ENCODE measurements around the gene FAM174C.

Gene FAM174C

DNA sequence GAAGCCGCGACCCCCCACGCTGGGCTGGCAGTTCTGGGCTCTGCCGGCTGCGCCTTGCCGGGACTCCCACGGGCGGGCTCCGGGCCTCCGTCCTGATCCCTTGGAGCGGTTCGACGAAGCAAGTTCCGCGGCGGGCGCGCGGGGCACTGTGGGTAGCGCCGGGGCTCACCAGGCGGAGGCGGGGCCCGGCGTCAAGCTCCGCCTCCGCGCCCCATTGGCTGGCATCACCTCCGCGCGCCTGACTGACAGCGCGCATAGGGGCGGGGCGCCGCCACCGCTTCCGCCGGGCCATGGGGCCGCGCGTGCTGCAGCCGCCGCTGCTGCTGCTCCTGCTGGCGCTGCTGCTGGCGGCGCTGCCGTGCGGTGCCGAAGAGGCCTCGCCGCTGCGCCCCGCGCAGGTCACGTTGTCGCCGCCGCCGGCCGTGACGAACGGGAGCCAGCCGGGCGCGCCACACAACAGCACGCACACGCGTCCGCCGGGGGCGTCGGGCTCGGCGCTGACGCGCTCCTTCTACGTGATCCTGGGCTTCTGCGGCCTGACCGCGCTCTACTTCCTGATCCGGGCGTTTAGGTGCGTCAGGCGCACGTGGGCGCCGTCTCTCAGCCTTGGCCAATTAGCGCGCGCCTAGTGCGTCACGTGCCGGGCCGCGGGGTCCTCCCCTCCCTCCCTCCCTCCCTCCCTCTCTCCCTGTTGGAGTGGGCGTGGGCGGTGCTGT, at the start of gene FAM174C:
FAM174C (plus strand) TSS at position 271 of the 716 bp plus-strand sequence; CDS start at position 291, 20 bp downstream.
- peak; percentile 71 for DNase-seq

- no peak for DNase-seq
Measured at GRCh38 chr19:1226227-1226518, 49.2 kb upstream of the FAM174C start.

DNA sequence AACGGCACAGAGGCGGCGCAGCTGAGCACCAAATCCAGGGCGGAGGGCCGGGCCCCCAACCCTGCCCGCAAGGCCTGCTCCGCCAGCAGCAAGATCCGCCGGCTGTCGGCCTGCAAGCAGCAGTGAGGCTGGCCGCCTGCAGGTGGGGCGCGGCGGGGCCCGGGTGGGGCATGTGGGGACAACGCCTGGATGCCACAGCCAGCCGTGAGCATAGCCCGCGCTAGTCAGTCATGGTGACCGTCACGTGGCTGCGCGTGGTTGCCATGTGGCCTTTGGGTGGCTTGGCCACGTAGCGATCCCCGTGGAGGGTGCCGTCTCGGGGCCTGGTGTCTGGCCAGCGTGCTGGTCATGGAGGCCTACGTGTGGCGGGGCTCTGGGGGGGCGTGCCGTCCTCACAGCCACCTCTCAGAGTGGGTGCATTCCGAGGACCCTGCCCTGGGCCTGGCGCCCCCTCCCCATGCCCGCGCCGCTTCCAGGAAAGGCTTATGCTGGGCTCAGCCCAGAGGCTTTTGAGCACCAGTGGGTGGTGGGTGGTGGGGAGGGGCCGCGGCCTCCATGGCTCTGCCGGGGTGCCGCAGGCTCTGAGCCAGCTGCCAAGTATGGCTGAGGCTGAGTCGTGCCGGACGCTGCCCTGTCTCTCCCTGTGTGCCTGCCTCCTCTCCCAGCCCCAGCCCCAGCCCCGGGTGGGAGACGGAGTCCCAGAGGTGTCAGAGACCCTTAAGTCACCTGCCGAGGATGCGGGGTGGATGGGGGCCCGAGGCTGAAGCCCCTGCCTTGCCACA, 48.6 kb upstream of the FAM174C start:
- no peak for DNase-seq

GRCh38 chr19:1227304-1228054, 47.9 kb upstream of the FAM174C start:
- no peak for DNase-seq

- DNase-seq = no peak
Measured at GRCh38 chr19:1228161-1228957, 47.0 kb upstream of the FAM174C start.

- no peak for DNase-seq
Measured at GRCh38 chr19:1229056-1229923, 46.0 kb upstream of the FAM174C start.

DNA sequence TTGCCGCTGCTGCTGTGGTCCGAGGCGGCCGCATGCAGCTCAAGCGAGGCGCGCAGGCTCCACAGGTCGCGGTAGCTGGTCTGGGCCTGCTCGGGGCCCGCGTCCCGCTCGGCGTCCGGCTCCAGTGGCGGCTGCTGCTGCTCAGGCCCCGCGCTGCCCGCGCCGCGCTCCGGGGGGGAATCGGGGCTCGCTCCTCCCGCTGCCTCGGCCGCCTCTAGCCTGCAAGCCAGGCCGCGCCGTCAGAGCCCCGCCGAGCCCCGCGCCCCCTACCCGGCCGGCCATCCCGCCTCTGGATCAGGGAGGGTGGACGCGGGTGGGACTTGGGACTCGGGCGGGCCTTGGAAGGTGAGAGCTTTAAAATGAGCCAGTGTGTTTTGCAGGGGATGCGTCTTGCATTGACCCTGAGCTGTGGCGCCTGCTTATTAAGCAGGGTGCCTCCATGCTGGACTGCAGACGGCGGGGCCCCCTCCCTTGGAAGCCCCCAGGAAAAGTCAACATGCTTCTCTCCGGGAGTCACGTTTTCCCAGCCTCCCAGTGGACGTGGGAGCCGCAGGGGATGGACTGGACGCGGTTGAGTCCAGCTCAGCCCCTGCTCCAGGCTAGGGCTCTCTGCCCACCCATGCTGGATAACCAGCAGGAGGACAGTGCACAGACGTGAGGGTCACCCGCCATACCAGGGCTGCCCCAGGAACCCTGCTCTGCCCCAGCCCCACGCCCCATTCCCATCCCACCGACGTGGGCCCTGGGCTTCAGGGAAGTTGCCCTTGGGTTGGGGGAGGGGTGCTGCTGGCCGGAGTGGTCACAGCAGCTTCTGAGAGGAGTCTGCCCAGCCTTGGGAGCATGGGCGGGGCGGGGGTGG, 45.2 kb upstream of the FAM174C start:
- DNase-seq = no peak

GRCh38 chr19:1230783-1231489, 44.4 kb upstream of the FAM174C start:
- DNase-seq = no peak

- no peak for DNase-seq
Measured at GRCh38 chr19:1231729-1232637, 43.3 kb upstream of the FAM174C start.

GRCh38 chr19:1232652-1233072, 42.7 kb upstream of the FAM174C start:
- no peak for DNase-seq

GRCh38 chr19:1233115-1233667, 42.1 kb upstream of the FAM174C start:
- DNase-seq = no peak

GRCh38 chr19:1234051-1234954, 41.0 kb upstream of the FAM174C start:
- DNase-seq = no peak

DNA sequence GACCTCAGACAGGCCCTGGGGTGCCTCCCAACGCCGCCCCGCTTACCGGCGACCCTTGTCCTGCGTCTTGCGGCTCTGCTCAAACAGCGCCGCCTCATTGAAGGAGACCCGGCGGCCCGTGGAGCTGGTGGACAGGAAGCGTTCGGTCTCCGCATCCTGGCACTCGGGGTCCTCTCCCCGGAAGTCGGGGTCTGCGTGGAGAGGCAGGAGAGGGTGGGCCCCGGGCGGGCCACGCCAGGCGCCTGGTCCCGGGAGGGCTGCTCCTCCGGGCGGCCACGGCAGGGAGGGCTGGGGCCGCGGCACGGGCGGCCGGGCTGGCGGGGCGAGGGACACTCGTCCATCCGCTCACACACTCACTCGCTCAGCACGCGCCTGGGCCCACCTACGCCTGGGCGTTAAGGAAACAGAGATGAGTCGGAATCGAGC, 40.4 kb upstream of the FAM174C start:
- DNase-seq = no peak

DNA sequence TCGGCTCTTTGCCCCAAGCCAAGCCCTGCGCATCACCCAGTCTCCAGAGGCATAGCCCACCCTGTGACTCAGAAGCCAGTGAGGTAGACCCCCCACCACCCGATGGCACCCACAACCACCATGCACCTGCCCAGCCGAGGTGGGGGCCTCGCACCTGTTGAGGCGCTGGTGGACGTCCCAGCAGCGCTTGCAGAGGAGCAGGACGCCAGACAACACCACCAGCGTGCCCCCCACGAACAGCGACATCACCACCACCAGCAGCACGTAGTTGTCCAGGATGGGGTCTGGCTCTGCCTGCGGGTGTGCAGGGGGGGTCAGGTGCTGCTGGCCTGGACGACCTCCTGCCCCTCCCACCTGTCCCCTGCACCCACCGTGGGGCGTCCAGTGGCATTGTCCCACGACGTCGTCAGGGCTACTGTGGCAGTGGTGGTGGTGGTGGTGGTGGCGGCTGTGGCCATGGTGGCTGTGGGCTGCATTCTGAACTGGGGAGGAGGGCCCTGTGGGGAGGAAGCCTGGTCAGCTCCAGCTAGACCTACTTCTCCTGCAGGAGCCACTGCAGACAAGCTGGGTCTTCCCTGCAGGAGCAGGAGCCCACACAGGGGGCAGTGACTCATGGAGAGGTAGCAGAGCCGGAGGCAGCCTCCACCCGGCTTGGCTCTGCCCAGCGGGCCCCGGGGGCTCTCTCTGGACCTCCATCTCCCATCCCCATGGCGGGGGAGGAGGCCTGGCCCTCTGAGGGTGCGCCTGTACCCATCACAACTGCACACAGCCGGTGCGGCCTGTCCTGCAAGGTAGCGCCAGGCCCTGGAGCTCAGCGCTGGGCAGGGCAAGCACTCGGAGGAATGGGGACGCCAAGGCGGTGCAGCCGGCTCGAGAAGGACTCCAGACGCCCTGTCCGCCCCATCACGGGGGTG, 39.4 kb upstream of the FAM174C start:
- DNase-seq = no peak

DNA sequence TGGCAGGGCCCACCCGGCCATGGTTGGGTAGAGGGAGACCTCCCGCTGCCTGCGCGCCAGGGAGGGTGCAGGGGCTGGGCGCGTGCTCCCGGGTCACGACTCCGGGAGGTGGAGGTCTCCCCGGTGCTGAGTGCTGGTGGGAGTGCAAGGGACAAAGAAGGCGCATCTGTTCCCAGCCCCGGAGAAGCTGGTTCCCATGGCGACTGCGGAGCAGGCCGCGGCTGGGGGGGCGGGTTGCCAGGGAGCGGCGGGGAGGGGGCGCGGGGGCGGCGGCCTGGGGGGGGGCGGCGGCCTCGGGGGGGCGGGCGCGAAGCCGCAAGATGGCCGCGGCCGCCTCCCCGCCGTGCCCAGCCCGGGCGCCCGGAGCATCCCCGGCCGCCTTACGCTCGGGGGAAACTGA, 38.8 kb upstream of the FAM174C start:
- DNase-seq = no peak

DNA sequence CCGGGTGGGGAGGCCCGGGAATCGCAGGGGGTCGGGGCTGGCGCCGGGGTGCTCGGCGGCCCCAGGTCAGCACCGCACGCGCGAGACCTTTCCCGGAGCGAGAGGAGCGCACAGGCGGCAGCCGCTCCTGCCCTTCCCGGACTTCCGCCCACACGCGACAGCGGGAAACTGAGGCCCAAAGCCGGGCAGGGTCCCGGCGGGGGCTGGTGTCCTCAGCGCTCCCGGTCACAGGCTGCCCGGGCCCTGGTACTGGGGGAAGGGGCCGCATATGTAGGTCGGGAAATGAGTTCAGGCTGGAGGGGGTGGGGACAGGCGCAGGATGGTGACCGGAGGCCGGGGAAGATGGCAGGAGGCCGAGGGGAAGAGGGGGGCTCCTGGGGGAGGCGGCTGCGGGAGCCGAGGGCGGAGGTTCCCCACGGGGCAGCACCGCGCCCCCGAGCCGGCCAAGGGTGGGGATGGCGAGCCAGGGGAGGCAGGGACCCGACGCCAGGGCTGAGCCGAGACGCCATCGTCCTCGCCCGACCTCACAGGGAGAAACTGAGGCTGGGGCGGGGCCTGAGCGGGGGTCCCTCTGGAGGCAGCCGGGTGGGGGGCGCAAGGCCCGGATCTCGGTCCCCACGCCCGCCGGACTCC, 38.2 kb upstream of the FAM174C start:
- DNase-seq = no peak
